Keratinocyte (primary cell): ENCODE results near the gene FRYL. TPM values are rescaled to one million over a fixed set of nuclear protein-coding genes. Genes with fewer than 3 reads are reported as not detected.
"Not testable (repeated sequence)": the region's sequence is repeated elsewhere in the genome, so short reads cannot be mapped to it uniquely, and the experiment has no call there.

ENCODE experiments used
- DNase-seq: peaks from one replicate; pipeline ENCODE4 v3.0.0-alpha.2; 2011; ENCODE audit warnings: low read depth, missing footprints, low spot score
- FAIRE-seq: peaks from 2 replicates; lab custom pipeline; 2011; peaks lifted over from hg19 to GRCh38; lab: Jason Lieb, UNC
- H2AFZ ChIP-seq: 2 replicates; pipeline ENCODE4 v1.6.0; 2012; ENCODE audit warnings: low read length, control low read depth, inconsistent platforms; ENCODE audit not compliant: control insufficient read depth
- H3K27ac ChIP-seq: 2 replicates; pipeline ENCODE4 v1.5.1; 2011; ENCODE audit warnings: low read length; ENCODE audit not compliant: control insufficient read depth, insufficient read depth
- H3K27me3 ChIP-seq: 3 replicates; pipeline ENCODE4 v1.6.0; 2011; ENCODE audit warnings: low read length; ENCODE audit not compliant: control insufficient read depth, insufficient read depth; ENCODE audit errors: extremely low read depth
- H3K36me3 ChIP-seq, 2 experiments: 2 replicates in 1 of 2; 3 replicates in 1 of 2; pipeline ENCODE4 v1.5.1; 2011; ENCODE audit warnings: low read length in 2 of 2, mild to moderate bottlenecking in 1 of 2; ENCODE audit not compliant: control insufficient read depth in 2 of 2, insufficient read depth in 2 of 2; ENCODE audit errors: extremely low read depth in 1 of 2
- H3K4me1 ChIP-seq: 3 replicates; pipeline ENCODE4 v1.5.1; 2011; ENCODE audit warnings: low read length; ENCODE audit not compliant: control insufficient read depth, insufficient read depth; ENCODE audit errors: extremely low read depth
- H3K4me2 ChIP-seq: 3 replicates; pipeline ENCODE4 v1.6.0; 2011; ENCODE audit warnings: low read depth, low read length; ENCODE audit not compliant: control insufficient read depth, insufficient read depth; ENCODE audit errors: extremely low read depth
- H3K4me3 ChIP-seq, 3 experiments: fragments of 200-600 bp in 1 of 3; sonication (generic) in 1 of 3; 2 replicates in 2 of 3; 3 replicates in 1 of 3; pipeline ENCODE4 v1.5.1; 2011 to 2016; ENCODE audit warnings: low read length in 3 of 3, mild to moderate bottlenecking in 3 of 3, control low read depth in 2 of 3, inconsistent platforms in 1 of 3, low read depth in 1 of 3, mixed read lengths in 1 of 3, mixed run types in 1 of 3, moderate library complexity in 1 of 3; ENCODE audit not compliant: control insufficient read depth in 2 of 3, insufficient read depth in 2 of 3; ENCODE audit errors: extremely low read depth in 1 of 3
- H3K79me2 ChIP-seq: 2 replicates; pipeline ENCODE4 v1.6.0; 2012; ENCODE audit warnings: low read length; ENCODE audit not compliant: control insufficient read depth, insufficient read depth
- H3K9ac ChIP-seq: 3 replicates; pipeline ENCODE4 v1.6.0; 2011; ENCODE audit warnings: low read length; ENCODE audit not compliant: control insufficient read depth, insufficient read depth; ENCODE audit errors: extremely low read depth
- H3K9me1 ChIP-seq: 3 replicates; pipeline ENCODE4 v1.6.0; 2011; ENCODE audit warnings: low read length; ENCODE audit not compliant: control insufficient read depth, insufficient read depth; ENCODE audit errors: extremely low read depth
- H3K9me3 ChIP-seq: 2 replicates; pipeline ENCODE4 v1.5.1; 2012; ENCODE audit warnings: low read depth, low read length; ENCODE audit not compliant: control insufficient read depth
- H4K20me1 ChIP-seq: 3 replicates; pipeline ENCODE4 v1.6.0; 2011; ENCODE audit warnings: low read length; ENCODE audit not compliant: control insufficient read depth, insufficient read depth; ENCODE audit errors: extremely low read depth
- EZH2 ChIP-seq: IDR thresholded peaks from one replicate; pipeline ENCODE4 v1.6.1; 2012; ENCODE audit warnings: inconsistent platforms, mild to moderate bottlenecking, low read length, moderate library complexity
- dilution Hi-C: fragments of 300-500 bp; cut with MboI; formaldehyde crosslinking; loops from one replicate; pipeline ENCODE4 v1.7.0; 2020; ENCODE audit warnings: low sequenced_read_pairs; ENCODE audit not compliant: extremely low pct_ligation_motif_present
- polyA plus RNA-seq, 5 experiments: library from polyadenylated mRNA; depleted of rRNA in 3 of 5; stranded (reverse) in 3 of 5; stranded (forward) in 1 of 5; unstranded in 1 of 5; fragments of >200 nt; gene quantifications; 1 replicate in 1 of 5; 2 replicates in 3 of 5; 3 replicates in 1 of 5; pipeline versions ENCODE4 v1.2.1 to v1.2.3, GENCODE V29; 2011 to 2012; ENCODE audit warnings: missing spikeins in 2 of 5, low read depth in 1 of 5, low replicate concordance in 1 of 5
- TF ChIP-seq, protein P1 (sequence below), 3 experiments: IDR thresholded peaks in 1 of 3; conservative IDR thresholded peaks in 1 of 3; optimal IDR thresholded peaks in 1 of 3; 2 replicates in 2 of 3; 3 replicates in 1 of 3; pipeline versions ENCODE3 to v1.5.1; 2011; ENCODE audit warnings: low read length in 3 of 3, mild to moderate bottlenecking in 3 of 3, moderate library complexity in 2 of 3, control low read depth in 1 of 3, inconsistent platforms in 1 of 3; ENCODE audit not compliant: insufficient read depth in 2 of 3; ENCODE audit errors: extremely low read depth in 1 of 3

FRYL gene
- polyA plus RNA-seq, 1 donor (not counting 4 experiments of a cell fraction or from before 2014, with no cell fraction given), result 40.4 TPM

DNA sequence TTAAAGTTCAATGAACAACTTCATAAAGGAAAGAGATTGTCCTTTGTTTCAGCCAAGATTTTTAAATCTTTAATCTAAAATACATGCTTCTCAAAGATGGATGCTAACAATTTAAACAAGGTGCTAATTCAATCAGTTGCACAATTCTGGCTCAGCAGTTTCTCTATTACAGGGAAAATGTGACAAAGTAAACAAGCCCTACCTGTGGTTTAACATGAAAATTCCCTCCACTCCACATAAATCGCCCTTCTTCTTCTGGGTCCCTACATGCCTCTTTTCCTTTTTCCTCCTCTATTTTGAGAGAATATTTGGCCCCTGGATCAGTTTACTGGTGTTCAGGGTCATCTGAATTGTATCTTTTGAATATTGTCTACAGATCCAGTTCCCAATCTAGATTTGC is 80.6 kb downstream of the FRYL start:
- H3K79me2 ChIP-seq, result peaks cover 46% of the 10 kb centered on the region
- no peak overlapping the region for H2AFZ ChIP-seq
- TF ChIP-seq EZH2, result no peak
- TF ChIP-seq, protein P1, sequence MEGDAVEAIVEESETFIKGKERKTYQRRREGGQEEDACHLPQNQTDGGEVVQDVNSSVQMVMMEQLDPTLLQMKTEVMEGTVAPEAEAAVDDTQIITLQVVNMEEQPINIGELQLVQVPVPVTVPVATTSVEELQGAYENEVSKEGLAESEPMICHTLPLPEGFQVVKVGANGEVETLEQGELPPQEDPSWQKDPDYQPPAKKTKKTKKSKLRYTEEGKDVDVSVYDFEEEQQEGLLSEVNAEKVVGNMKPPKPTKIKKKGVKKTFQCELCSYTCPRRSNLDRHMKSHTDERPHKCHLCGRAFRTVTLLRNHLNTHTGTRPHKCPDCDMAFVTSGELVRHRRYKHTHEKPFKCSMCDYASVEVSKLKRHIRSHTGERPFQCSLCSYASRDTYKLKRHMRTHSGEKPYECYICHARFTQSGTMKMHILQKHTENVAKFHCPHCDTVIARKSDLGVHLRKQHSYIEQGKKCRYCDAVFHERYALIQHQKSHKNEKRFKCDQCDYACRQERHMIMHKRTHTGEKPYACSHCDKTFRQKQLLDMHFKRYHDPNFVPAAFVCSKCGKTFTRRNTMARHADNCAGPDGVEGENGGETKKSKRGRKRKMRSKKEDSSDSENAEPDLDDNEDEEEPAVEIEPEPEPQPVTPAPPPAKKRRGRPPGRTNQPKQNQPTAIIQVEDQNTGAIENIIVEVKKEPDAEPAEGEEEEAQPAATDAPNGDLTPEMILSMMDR (optimal IDR thresholded peaks at IDR 0.05 in 1 of 3, IDR thresholded peaks at IDR 0.05 in 1 of 3, conservative IDR thresholded peaks at IDR 0.05 in 1 of 3; ENCODE audit: extremely low read depth in 1 of 3, insufficient read depth in 2 of 3, low read length in 3 of 3), result no peak
- H3K9me1 ChIP-seq, result no peaks in the 10 kb centered on the region
- no peaks in the 10 kb centered on the region for H4K20me1 ChIP-seq
- peaks cover 40% of the 10 kb centered on the region for H3K4me1 ChIP-seq
- peak overlapping the region; percentile 14 to 57 (median 56) for H3K4me3 ChIP-seq
- DNase-seq, result no peak
- no peak for FAIRE-seq
- peak overlapping the region; percentile 87 for H3K9ac ChIP-seq
- peak overlapping the region; percentile 99 for H3K27ac ChIP-seq
- no peaks in the 10 kb centered on the region for H3K27me3 ChIP-seq
- dilution Hi-C loops, result no loop called here
- H3K4me2 ChIP-seq, result peak overlapping the region; percentile 93
- H3K36me3 ChIP-seq, result no peaks in the 10 kb centered on the region
- no peaks in the 10 kb centered on the region for H3K9me3 ChIP-seq

DNA sequence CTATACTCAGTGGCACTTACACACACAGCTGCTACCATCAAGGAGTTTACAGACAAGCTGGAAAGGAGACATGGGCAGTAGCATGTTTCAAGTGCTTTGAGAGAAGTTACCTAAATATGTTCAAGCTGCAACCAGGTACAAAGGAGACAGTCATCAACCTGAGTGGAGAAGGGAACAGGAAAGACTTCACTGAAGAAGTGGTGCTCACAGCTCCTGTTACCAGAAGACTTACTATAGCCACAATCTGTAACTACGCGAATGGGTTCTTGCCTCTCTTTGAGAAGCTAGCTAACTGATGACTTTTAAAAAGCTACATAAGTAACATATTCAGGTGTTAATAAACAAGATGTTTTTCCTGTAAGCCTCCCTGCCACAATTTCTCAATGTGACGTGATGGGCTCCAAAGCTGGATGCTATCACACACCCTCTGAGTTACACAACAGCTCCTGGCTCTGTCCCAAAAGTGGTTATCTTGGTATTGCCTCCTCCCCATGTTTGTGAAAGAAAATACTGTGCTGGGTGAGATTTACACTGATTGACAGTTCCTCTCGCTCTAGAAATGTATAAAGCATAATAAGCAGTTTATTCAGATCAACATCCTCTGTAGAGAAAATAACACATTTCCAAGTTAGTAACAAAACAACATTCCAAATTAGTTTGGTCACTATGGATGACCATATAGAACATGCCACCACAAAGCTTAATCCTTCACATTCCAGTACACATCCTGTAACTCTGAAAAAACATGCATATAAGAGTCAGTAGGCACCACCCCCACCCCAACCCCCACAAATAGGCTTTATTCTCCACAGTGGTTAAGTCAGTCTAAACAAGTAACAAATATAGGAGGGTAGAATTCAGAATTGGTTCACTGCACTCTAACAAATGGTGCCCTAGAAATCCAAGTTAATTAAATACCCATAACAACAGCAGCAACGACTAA is 81.8 kb downstream of the FRYL start:
- Histone ChIP-seq H2AFZ (peak overlapping the region; percentile 34), H3K9ac (peak overlapping the region; percentile 87), H3K9me1 (no peaks in the 10 kb centered on the region), H3K4me3 (peak overlapping the region in 2 of 3 experiments; percentile 49 to 57), H3K9me3 (no peaks in the 10 kb centered on the region), H3K36me3 (no peaks in the 10 kb centered on the region), H3K4me2 (peak overlapping the region; percentile 93), H4K20me1 (no peaks in the 10 kb centered on the region), H3K27me3 (no peaks in the 10 kb centered on the region), H3K4me1 (peaks cover 40% of the 10 kb centered on the region), H3K27ac (peak overlapping the region; percentile 99), H3K79me2 (peaks cover 47% of the 10 kb centered on the region)
- DNase-seq (peak; percentile 82), FAIRE-seq (peak; percentile 91)
- TF ChIP-seq EZH2, result no peak
- TF ChIP-seq, protein P1 (optimal IDR thresholded peaks at IDR 0.05 in 1 of 3, IDR thresholded peaks at IDR 0.05 in 1 of 3, conservative IDR thresholded peaks at IDR 0.05 in 1 of 3; ENCODE audit: extremely low read depth in 1 of 3, insufficient read depth in 2 of 3, low read length in 3 of 3), result no peak
- dilution Hi-C loops, result no loop called here

DNA sequence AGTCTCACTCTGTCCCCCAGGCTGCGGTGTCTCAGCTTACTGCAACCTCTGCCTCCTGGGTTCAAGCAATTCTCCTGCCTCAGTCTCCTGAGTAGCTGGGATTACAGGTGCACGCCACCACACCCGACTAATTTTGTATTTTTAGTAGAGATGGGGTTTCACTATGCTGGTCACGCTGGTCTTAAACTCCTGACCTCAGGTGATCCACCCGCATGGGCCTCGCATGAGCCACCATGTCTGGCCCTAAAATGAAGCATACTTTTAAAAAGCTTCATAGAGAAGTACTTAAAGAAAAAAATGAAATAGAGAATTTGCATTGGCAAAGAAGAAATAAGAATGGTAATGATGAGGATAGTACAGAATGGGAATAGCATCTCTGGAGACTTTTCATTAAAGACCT is 82.6 kb downstream of the FRYL start:
- H4K20me1 ChIP-seq, H3K9me3 ChIP-seq, H3K36me3 ChIP-seq, FAIRE-seq, H3K9me1 ChIP-seq, H3K27me3 ChIP-seq, DNase-seq, H3K4me3 ChIP-seq, H2AFZ ChIP-seq, dilution Hi-C loops: not testable (repeated sequence)
- Histone ChIP-seq H3K4me2 (peak overlapping the region; percentile 93), H3K9ac (peak overlapping the region; percentile 72), H3K4me1 (peaks cover 40% of the 10 kb centered on the region), H3K79me2 (peaks cover 48% of the 10 kb centered on the region), H3K27ac (peak overlapping the region; percentile 99)
